DOHH2 (cell line): Measurements from ENCODE around the gene CSMD2.

Source experiments
- H3F3A ChIP-seq: fragments of 200-600 bp; sonication (generic), shearing (Covaris generic); 2 replicates; pipeline ENCODE4 v1.6.0; 2016; ENCODE audit warnings: antibody characterized with exemption, mild to moderate bottlenecking; ENCODE audit not compliant: control insufficient read depth, insufficient read depth
- H3K27ac ChIP-seq: fragments of 200-600 bp; sonication (generic); 2 replicates; pipeline ENCODE4 v1.5.1; 2014; ENCODE audit warnings: low read depth, mild to moderate bottlenecking, low read length, moderate library complexity
- H3K27me3 ChIP-seq: fragments of 200-600 bp; sonication (generic); 2 replicates; pipeline ENCODE4 v1.6.1; 2014; ENCODE audit warnings: mild to moderate bottlenecking, low read length, mixed read lengths; ENCODE audit not compliant: control insufficient read depth
- H3K36me3 ChIP-seq: fragments of 200-600 bp; sonication (generic); 2 replicates; pipeline ENCODE4 v1.6.1; 2014; ENCODE audit warnings: mild to moderate bottlenecking, low read length, moderate library complexity, mixed read lengths; ENCODE audit not compliant: control insufficient read depth
- H3K4me1 ChIP-seq: fragments of 200-600 bp; sonication (generic); 2 replicates; pipeline ENCODE4 v1.6.1; 2014; ENCODE audit warnings: mild to moderate bottlenecking, low read length, mixed read lengths; ENCODE audit not compliant: control insufficient read depth
- H3K4me2 ChIP-seq: fragments of 200-600 bp; sonication (generic); 2 replicates; pipeline ENCODE4 v1.6.0; 2014; ENCODE audit warnings: mild to moderate bottlenecking, low read length, moderate library complexity
- H3K4me3 ChIP-seq: fragments of 200-600 bp; sonication (generic); 2 replicates; pipeline ENCODE4 v1.5.1; 2014; ENCODE audit warnings: mild to moderate bottlenecking, low read length, mixed read lengths
- H3K79me2 ChIP-seq: fragments of 200-600 bp; sonication (generic); 2 replicates; pipeline ENCODE4 v1.6.1; 2014; ENCODE audit warnings: mild to moderate bottlenecking, low read length, mixed read lengths; ENCODE audit not compliant: control insufficient read depth
- H3K9me2 ChIP-seq: fragments of 200-600 bp; sonication (generic); replicated peaks from 2 replicates; pipeline ENCODE4 v1.6.1; 2014; ENCODE audit warnings: mild to moderate bottlenecking, low read length, mixed read lengths; ENCODE audit not compliant: control insufficient read depth
- H3K9me3 ChIP-seq: fragments of 200-600 bp; sonication (generic); 2 replicates; pipeline ENCODE4 v1.6.1; 2014; ENCODE audit warnings: antibody characterized with exemption, low read length, mixed read lengths; ENCODE audit not compliant: control insufficient read depth, insufficient read depth
- H4K20me1 ChIP-seq: fragments of 200-600 bp; sonication (generic); 2 replicates; pipeline ENCODE4 v1.6.0; 2014; ENCODE audit warnings: low read depth, mild to moderate bottlenecking, antibody characterized with exemption, low read length, moderate library complexity; ENCODE audit not compliant: control insufficient read depth, insufficient read depth
- CTCF ChIP-seq: fragments of 200-600 bp; sonication (generic); IDR thresholded peaks from one replicate; pipeline ENCODE4 v1.5.1; 2014; ENCODE audit warnings: antibody characterized with exemption, mild to moderate bottlenecking, low read depth, low read length; ENCODE audit not compliant: poor library complexity, severe bottlenecking
- EZH2phosphoT487 ChIP-seq: fragments of 200-600 bp; sonication (generic); IDR thresholded peaks from 2 replicates; pipeline ENCODE4 v1.6.1; 2017; ENCODE audit warnings: borderline replicate concordance, mild to moderate bottlenecking, antibody characterized with exemption, low read length, moderate library complexity, mixed read lengths

CSMD2 gene

DNA sequence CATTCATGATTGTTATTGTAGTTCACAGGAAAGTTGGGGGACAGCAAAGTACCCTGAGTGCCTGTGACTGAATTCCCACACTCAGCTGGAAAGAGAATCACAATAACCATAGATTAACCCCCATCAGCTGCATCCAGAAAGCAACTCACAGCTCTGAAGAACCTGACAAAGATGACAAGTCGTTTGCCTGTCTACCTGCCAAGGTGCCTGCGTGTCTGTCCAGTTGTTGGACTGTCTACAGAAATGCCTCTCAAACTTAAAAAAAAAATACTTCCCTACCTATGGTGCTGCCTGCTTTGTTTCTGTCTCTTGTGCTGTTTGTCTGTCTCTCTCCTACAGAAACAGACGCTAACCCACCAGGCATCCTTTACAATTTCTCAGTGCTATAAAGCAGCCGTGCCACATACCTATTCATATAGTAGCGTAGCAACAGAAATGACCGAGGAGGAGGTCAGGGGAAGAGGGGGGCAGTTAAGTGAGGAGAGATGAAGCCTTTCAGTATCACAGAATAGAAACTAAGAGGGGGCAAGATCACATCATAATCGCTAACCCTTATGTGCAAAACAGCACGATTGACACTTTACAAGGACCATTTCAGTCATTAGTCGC lies 455.8 kb downstream of the CSMD2 start:
- H3K27me3 ChIP-seq: no peaks in the 10 kb centered on the region
- no peak overlapping the region for H3K4me2 ChIP-seq
- no peaks in the 10 kb centered on the region for H4K20me1 ChIP-seq
- no peaks in the 10 kb centered on the region for H3K79me2 ChIP-seq
- H3F3A ChIP-seq: no peaks in the 10 kb centered on the region
- H3K4me1 ChIP-seq: no peaks in the 10 kb centered on the region
- no peak for TF ChIP-seq EZH2phosphoT487
- no peak for TF ChIP-seq CTCF
- H3K9me3 ChIP-seq: no peaks in the 10 kb centered on the region
- H3K4me3 ChIP-seq: no peak overlapping the region
- H3K27ac ChIP-seq: no peak overlapping the region
- no peaks in the 10 kb centered on the region for H3K9me2 ChIP-seq
- H3K36me3 ChIP-seq: no peaks in the 10 kb centered on the region

GRCh38 chr1:33706634-33707255 lies 458.3 kb downstream of the CSMD2 start:
- Histone ChIP-seq H3K36me3 (no peaks in the 10 kb centered on the region), H3K9me2 (no peaks in the 10 kb centered on the region), H3F3A (no peaks in the 10 kb centered on the region), H4K20me1 (no peaks in the 10 kb centered on the region), H3K4me1 (no peaks in the 10 kb centered on the region), H3K4me3 (no peak overlapping the region), H3K9me3 (no peaks in the 10 kb centered on the region), H3K27me3 (no peaks in the 10 kb centered on the region), H3K4me2 (no peak overlapping the region), H3K79me2 (no peaks in the 10 kb centered on the region), H3K27ac (no peak overlapping the region)
- TF ChIP-seq CTCF: no peak
- TF ChIP-seq EZH2phosphoT487: no peak

DNA sequence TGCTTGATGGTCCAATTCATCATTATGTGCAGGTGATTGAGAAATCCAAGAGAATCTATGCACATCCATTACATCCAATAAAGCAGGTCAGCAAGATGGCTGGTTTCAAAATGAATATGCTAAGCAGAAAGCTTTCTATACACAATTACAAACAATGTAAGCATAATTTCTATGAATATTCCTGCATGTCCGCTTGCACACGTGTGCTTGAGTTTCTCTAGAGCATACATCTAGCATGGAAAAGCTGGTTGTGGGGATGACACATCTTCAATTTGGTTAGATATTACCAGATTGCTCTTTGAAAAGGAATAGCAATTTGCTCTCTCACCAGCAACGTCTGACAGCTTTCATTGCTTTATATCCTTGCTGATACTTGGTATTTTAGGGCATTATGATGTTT lies 461.6 kb downstream of the CSMD2 start:
- no peaks in the 10 kb centered on the region for H3K79me2 ChIP-seq
- no peaks in the 10 kb centered on the region for H3K9me3 ChIP-seq
- no peak for TF ChIP-seq EZH2phosphoT487
- no peaks in the 10 kb centered on the region for H3K4me1 ChIP-seq
- no peaks in the 10 kb centered on the region for H3K36me3 ChIP-seq
- no peaks in the 10 kb centered on the region for H3F3A ChIP-seq
- no peak overlapping the region for H3K4me3 ChIP-seq
- H3K27ac ChIP-seq: no peak overlapping the region
- H4K20me1 ChIP-seq: no peaks in the 10 kb centered on the region
- H3K9me2 ChIP-seq: no peaks in the 10 kb centered on the region
- H3K27me3 ChIP-seq: no peaks in the 10 kb centered on the region
- no peak overlapping the region for H3K4me2 ChIP-seq

DNA sequence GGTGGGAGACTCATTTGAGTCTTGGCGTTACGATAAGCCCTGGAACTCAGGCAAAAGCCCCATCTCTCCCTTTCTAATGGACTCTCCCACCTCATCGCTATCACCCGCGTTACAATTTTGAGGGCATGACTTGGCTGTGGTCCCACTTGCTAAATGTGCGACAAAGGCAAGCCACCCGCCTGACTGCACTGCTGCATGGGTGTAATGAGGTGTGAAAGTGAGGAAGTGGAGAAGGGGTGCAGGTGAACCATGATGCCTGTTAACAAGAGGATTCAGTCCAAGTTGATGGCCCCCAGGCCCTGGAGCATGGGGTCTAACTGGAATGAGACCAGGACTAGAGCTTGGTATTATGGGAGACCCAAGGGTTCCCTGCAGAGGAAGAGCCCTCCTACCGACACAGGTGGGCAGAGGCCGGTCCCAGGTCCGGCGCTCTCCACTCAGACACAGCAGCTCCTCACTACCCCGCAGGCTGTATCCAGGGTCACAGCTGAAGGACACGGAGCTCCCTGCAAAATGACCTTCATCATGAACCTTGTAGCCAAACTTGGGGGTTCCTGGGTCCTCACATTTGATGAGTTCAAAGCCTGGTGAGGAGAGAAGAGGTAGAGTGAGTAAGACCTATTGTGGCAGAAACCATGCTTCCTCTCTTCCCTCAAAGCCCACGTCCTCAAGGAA lies 466.5 kb downstream of the CSMD2 start:
- Histone ChIP-seq H3K9me2 (no peaks in the 10 kb centered on the region), H3K4me2 (no peak overlapping the region), H3K4me3 (no peak overlapping the region), H3K36me3 (no peaks in the 10 kb centered on the region), H3K79me2 (no peaks in the 10 kb centered on the region), H4K20me1 (no peaks in the 10 kb centered on the region), H3K27me3 (peaks cover 9% of the 10 kb centered on the region; the same call in 1 of the 2 replicates), H3K4me1 (no peaks in the 10 kb centered on the region), H3F3A (no peaks in the 10 kb centered on the region), H3K9me3 (no peaks in the 10 kb centered on the region), H3K27ac (no peak overlapping the region)
- TF ChIP-seq EZH2phosphoT487: no peak
- TF ChIP-seq CTCF: no peak
